Measurements from ENCODE around the gene RPS17. TPM values are rescaled to one million over a fixed set of nuclear protein-coding genes. Genes with fewer than 3 reads are reported as not detected.

The RPS17 gene
- polyA plus RNA-seq, 1 donor (not counting 4 experiments of a cell fraction or from before 2014, with no cell fraction given) = 4,320 TPM

DNA sequence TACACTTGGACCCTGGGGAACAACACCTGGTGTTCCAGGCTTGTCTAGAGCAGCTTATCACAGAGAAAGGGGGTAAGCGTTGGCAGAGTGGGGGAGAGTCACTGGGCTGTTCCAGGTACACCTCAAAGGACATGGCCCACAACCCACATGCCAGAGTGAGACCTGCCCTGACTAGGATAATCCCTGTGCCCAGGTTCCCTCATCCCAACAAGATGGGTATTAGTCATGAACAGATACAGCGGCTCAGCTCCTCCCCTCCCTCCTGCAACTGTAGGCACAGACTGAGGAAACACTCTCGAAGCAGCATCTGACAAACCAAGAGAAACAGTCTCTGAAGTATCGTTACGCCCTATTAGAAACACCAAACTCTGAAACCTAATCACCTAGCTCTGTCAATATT, 32.1 kb upstream of the RPS17 start:
- Histone ChIP-seq H2AFZ (ENCODE audit: control insufficient read depth, low read length) (no peak overlapping the region), H3K36me3 (ENCODE audit: control insufficient read depth in 2 of 2, extremely low read depth in 1 of 2, insufficient read depth in 2 of 2, low read length in 2 of 2) (no peaks in the 10 kb centered on the region), H3K4me3 (ENCODE audit: control insufficient read depth in 2 of 3, extremely low read depth in 1 of 3, insufficient read depth in 2 of 3, low read depth in 1 of 3, low read length in 3 of 3) (no peak overlapping the region), H3K4me1 (ENCODE audit: control insufficient read depth, extremely low read depth, insufficient read depth, low read length) (no peaks in the 10 kb centered on the region), H3K9me3 (ENCODE audit: control insufficient read depth, low read depth, low read length) (no peaks in the 10 kb centered on the region), H3K9ac (ENCODE audit: control insufficient read depth, extremely low read depth, insufficient read depth, low read length) (no peak overlapping the region), H3K4me2 (ENCODE audit: control insufficient read depth, extremely low read depth, insufficient read depth, low read depth, low read length) (no peak overlapping the region), H4K20me1 (ENCODE audit: control insufficient read depth, extremely low read depth, insufficient read depth, low read length) (no peaks in the 10 kb centered on the region), H3K9me1 (ENCODE audit: control insufficient read depth, extremely low read depth, insufficient read depth, low read length) (no peaks in the 10 kb centered on the region), H3K27ac (ENCODE audit: control insufficient read depth, insufficient read depth, low read length) (no peak overlapping the region), H3K79me2 (ENCODE audit: control insufficient read depth, insufficient read depth, low read length) (no peaks in the 10 kb centered on the region), H3K27me3 (ENCODE audit: control insufficient read depth, extremely low read depth, insufficient read depth, low read length) (peaks cover 10% of the 10 kb centered on the region)
- DNase-seq (ENCODE audit: low read depth, low spot score) (no peak), FAIRE-seq (no peak)
- no peak for TF ChIP-seq EZH2 (IDR thresholded peaks at IDR 0.05; ENCODE audit: low read length)
- TF ChIP-seq, protein P1, sequence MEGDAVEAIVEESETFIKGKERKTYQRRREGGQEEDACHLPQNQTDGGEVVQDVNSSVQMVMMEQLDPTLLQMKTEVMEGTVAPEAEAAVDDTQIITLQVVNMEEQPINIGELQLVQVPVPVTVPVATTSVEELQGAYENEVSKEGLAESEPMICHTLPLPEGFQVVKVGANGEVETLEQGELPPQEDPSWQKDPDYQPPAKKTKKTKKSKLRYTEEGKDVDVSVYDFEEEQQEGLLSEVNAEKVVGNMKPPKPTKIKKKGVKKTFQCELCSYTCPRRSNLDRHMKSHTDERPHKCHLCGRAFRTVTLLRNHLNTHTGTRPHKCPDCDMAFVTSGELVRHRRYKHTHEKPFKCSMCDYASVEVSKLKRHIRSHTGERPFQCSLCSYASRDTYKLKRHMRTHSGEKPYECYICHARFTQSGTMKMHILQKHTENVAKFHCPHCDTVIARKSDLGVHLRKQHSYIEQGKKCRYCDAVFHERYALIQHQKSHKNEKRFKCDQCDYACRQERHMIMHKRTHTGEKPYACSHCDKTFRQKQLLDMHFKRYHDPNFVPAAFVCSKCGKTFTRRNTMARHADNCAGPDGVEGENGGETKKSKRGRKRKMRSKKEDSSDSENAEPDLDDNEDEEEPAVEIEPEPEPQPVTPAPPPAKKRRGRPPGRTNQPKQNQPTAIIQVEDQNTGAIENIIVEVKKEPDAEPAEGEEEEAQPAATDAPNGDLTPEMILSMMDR (optimal IDR thresholded peaks at IDR 0.05 in 1 of 3, IDR thresholded peaks at IDR 0.05 in 1 of 3, conservative IDR thresholded peaks at IDR 0.05 in 1 of 3; ENCODE audit: extremely low read depth in 1 of 3, insufficient read depth in 2 of 3, low read length in 3 of 3) = no peak
- dilution Hi-C loops (cut with MboI; ENCODE audit: extremely low pct_ligation_motif_present, low sequenced_read_pairs) = no loop called here

DNA sequence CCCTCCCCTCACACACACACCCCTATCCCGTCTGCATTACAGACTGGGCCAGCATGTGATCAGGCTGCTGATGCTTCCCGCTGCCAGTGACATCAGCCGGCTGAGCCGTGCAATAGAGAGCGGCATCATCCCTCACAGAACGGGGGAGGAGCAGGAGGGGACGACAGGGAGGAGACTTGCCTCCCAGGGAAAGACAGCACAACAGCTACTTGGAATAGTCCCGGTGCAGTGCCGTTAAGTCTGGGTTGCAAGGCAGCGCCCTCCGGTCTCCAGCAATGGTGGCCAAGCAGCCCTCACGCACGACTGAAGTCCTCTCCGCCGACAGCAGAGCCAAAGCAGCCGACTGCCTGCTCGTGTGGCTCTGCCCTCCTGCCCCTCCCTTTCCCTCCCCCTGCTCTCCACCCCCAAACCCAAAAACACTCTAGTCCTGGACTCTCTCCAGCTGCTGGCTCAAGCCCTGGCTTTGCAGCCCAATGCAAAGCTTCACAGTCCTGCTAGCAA, 31.5 kb upstream of the RPS17 start:
- no peaks in the 10 kb centered on the region for H3K79me2 ChIP-seq (ENCODE audit: control insufficient read depth, insufficient read depth, low read length)
- no peak for TF ChIP-seq EZH2 (IDR thresholded peaks at IDR 0.05; ENCODE audit: low read length)
- TF ChIP-seq, protein P1 (optimal IDR thresholded peaks at IDR 0.05 in 1 of 3, IDR thresholded peaks at IDR 0.05 in 1 of 3, conservative IDR thresholded peaks at IDR 0.05 in 1 of 3; ENCODE audit: extremely low read depth in 1 of 3, insufficient read depth in 2 of 3, low read length in 3 of 3) = no peak
- dilution Hi-C loops (cut with MboI; ENCODE audit: extremely low pct_ligation_motif_present, low sequenced_read_pairs) = no loop called here
- DNase-seq (ENCODE audit: low read depth, low spot score) = no peak
- no peaks in the 10 kb centered on the region for H3K36me3 ChIP-seq (ENCODE audit: control insufficient read depth in 2 of 2, extremely low read depth in 1 of 2, insufficient read depth in 2 of 2, low read length in 2 of 2)
- H2AFZ ChIP-seq (ENCODE audit: control insufficient read depth, low read length) = peak overlapping the region; percentile 83
- no peaks in the 10 kb centered on the region for H3K4me1 ChIP-seq (ENCODE audit: control insufficient read depth, extremely low read depth, insufficient read depth, low read length)
- H3K27me3 ChIP-seq (ENCODE audit: control insufficient read depth, extremely low read depth, insufficient read depth, low read length) = peaks cover 10% of the 10 kb centered on the region
- FAIRE-seq = no peak
- no peaks in the 10 kb centered on the region for H3K9me1 ChIP-seq (ENCODE audit: control insufficient read depth, extremely low read depth, insufficient read depth, low read length)
- H4K20me1 ChIP-seq (ENCODE audit: control insufficient read depth, extremely low read depth, insufficient read depth, low read length) = no peaks in the 10 kb centered on the region
- no peaks in the 10 kb centered on the region for H3K9me3 ChIP-seq (ENCODE audit: control insufficient read depth, low read depth, low read length)
- no peak overlapping the region for H3K27ac ChIP-seq (ENCODE audit: control insufficient read depth, insufficient read depth, low read length)
- peak overlapping the region; percentile 46 for H3K4me2 ChIP-seq (ENCODE audit: control insufficient read depth, extremely low read depth, insufficient read depth, low read depth, low read length)
- H3K4me3 ChIP-seq (ENCODE audit: control insufficient read depth in 2 of 3, extremely low read depth in 1 of 3, insufficient read depth in 2 of 3, low read depth in 1 of 3, low read length in 3 of 3) = no peak overlapping the region
- H3K9ac ChIP-seq (ENCODE audit: control insufficient read depth, extremely low read depth, insufficient read depth, low read length) = no peak overlapping the region
